AG20443 (cell line): ENCODE measurements around the gene TNFAIP1.

Source experiments
- DNase-seq: peaks from one replicate; pipeline ENCODE4 v3.0.0; 2012; ENCODE audit warnings: low spot score, mixed read lengths

TNFAIP1 gene

DNA sequence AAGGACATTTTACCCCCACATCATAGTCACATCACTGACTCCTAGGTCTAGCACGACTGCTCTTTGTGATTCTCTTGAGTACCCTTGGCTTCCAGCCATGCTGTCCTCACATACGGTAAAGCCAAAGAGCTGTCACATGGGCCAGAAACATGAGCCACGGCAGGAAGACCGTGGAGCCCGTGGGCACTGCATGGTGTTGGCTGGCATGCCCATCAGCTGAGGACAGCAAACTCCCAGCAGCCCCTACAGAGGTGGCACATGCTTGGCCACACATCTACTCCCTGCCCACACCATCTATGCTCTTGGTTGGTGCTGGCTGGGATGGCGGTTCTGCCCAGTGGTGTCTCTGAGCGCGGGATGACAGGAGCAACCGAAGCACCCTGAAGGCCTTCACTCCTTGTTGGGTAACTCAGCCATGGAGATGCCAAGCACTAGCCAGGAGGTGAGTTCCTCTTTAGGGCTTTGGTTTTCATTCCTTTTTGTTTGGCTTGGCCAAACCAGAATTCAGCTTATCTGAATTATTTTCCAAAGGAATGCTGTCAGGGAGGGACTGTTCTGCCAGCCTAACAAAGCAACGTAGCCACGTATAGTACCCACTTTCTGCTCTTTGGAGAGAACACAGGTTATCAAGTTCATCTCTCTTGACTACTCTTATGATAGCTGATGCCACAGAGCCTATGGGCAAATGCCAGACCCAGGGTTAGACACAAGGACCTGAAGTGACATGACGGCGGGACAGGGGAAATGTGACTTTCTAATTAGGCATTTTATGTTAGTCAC, 10.0 kb downstream of the TNFAIP1 start:
- DNase-seq = no peak

DNA sequence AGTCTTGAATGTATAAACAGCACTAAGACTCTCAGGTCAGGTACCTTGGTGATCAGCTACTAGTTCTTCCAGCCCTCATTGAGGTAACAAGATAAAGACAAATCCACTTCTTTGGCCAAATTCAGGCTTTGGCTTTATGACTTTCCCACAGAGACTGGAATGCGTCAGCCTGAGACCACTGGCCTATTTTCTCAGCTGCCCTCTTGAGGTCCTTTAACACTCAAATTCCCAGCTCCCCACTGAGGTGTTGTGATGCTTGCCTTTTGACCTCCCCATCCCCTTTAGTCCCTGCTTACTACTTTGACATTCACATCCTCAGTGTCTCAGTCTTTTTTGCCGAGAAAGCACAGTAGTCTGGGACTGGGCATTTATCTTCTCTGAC, 10.6 kb downstream of the TNFAIP1 start:
- DNase-seq = no peak

DNA sequence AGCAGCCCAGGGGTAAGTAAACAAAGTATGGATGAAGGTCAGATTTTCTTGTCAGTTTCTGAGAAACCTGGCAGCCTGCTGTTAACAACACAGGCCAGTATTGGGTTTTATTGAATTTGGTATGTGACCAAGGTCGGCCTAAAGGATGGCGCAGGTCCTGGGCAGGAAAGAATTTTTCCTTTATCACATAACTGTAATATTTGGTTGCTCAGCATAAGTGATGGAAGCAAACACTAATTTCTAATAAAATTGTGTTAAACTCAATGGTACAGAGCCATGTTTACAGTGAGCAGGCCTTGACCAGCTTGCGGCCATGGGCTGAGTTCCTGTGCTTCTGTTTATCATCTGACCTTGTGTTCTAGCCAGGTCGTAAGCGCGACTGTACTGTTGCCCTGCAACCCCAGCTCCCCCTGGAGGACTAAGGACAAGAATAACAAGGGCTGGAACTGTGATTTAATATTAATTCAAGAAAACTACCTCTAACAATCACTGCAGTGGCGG, 11.2 kb downstream of the TNFAIP1 start:
- DNase-seq = no peak

DNA sequence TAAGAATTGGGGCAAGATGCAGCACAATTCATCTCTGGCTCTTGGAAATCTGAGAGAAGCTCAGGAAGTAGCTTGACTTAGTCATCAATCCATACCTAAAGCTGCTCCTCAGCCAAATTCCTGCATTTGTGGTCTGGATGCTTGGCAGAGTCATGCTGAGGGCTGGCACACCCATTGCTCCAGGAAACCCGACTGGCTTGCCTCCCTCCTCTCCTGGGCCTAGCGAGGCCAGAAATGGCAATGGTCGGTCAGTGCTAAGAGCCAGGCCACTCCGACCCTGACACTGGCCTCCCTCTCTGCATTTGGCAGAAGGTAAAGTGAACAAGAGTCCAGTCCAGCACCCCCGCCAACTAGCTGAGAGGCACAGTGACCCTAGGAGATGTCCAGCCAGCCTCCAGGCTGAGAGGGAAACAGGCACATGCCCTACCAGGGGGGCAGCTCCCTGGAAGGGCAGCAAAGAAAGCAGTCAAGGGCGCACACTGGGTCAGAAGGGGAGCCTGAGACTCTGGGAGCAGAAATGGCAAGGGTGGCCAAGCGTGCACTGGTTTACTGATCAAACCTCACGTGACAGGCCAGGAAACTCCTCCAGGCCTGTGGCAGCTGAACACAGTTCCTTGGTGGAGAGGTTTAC, 11.8 kb downstream of the TNFAIP1 start:
- DNase-seq = peak; percentile 83

DNA sequence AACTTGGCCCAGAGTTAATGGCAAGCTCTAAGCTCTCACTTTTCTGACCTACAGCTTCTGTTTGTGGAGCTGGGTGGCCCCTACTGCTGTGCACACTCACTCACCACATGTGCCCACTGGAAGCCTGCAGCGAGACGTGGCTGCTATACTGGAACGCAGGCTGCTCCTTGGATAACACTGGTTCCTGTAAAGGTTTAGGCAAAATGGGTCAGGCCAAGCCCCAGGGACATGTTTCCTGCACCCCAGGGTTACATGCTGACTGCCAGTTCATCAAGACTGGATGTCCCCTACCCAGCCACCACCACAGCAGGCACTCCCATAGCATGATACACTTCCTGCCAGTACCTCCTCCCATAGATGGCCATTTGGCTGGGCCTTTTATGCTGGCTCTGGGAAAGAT, 13.4 kb downstream of the TNFAIP1 start:
- no peak for DNase-seq

DNA sequence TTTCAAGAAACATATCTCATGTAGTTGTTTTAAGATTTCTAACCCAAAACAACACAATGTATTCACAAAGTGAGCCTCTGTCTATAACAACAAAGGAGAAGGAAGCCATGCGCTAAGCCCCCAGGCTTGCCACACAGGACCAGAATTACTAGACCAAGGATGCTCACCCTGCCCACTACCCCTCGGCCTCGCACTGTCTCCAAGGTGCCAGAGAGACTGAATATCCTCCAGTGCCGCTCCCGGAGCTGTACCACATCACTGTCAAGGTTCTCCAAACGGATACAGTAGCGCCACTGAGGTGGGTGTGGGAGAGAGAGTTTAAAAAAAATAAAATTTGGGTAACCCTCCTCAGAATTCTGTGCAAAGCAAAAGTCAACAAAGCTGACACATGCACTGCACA, 14.7 kb downstream of the TNFAIP1 start:
- no peak for DNase-seq

DNA sequence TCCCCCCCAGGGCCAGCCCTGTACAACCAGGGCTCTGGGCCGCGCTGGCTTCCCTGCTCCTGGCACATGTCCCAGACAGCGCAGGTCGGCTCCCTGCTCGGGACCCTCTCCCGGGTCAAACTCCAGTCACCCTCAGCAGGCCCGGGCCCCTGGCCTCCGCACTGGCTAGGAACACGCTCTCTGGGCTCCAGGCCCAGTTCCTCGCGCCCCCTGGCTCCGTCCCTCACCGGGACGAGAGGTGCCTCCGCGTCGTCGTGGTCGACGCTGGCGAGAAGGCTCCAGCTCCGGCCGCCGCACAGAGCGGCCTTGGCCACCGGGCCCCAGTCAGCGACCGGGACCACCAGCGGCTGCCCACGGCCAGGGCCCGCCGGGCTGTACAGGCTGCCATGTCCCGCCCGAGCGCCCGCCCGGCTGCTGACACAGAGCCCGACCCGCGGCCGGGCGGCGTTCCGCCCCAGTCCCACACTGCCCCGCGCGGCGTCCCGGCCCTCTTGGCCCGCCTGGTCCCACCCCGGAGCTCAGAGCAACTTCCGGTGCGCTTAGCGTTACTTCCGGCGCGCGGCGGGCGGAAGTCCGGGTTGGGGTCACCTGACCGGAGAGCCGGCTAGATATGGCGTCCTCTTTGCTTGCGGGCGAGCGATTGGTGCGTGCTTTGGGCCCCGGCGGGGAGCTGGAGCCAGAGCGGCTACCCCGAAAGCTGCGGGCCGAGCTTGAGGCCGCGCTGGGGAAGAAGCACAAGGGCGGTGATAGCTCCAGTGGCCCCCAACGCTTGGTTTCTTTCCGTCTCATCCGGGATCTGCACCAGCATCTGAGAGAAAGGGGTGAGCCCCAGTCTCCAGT, 21.7 kb downstream of the TNFAIP1 start, which contains the start of gene POLDIP2:
Gene POLDIP2 (minus strand): TSS at position 467 of the 840 bp plus-strand sequence. CDS start 79 bp downstream, at position 388.
- peak; percentile 98 for DNase-seq

DNA sequence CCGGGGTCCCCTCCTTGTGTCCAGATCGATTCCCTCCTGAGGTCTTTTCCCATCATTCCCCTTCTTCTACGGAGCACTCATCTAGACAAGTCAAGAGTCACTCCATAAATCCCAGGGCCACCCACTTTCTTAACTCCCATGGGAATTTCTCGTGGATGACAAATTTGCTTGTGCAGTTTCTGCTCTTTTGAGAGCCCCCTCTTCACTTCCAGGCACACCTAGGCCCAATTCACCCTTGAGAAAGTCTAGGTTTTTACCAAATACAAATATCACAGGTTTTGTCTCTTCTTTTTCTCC, 22.3 kb downstream of the TNFAIP1 start:
- DNase-seq = no peak

DNA sequence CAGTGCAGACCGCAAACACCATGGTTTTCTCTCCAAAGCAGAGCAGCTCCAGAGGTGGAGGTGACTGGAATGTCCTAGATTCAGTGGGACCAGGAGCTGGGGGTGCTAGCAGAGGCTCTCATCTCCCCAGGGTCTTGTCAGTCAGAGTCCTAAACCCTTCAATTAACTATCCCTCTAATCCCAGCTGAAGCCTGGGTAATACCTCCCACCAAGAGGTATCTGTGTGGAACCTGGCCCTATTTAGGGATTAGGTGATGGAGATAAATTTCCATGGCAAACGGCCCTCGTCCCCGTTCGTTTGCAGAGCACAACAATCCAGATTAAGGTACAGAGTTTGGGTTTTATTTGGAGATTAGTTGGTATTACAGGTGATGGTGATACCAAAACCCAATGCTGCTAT, 27.6 kb downstream of the TNFAIP1 start:
- no peak for DNase-seq

DNA sequence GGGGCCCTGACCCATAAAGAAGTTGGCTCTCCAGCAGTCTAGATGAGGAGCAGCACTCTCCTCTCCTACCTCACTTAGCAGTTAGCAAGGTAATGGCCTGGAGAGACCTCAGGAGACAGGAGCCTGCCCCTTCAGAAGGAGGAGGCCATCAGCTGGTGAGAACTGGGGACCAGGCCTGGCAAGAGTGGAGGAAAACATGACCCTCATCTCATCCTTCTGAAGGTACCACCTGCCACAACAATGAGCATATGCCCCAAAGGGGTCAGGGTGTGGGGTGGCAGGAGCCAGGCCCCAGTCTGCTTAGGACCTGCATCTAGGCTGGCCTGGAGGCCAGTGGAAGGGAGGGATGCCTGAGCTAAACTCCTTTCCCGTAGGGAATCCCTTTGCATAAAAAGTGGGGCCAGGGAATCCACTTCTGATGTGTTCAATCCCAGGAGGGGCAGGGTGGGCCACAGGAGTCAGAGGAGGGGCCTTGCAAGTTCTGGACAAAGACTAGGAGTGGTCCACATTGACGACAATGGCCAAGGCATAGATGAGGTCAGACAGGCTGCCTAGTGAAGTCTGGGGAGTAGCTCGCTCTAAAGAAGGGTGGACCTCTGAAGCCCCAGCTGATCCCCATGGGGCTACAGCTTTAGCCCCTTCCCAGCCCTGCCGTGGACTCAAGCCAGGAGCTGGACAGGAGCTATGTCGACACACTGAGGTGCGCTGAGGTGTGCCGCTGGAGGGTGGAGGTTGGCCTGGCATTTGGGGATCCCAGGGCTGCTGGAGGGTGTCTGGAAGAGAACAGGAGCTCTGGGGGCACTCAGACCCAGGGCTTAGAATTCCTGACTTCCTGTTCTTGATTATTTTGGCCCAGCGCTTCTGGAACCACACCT, 28.5 kb downstream of the TNFAIP1 start:
- no peak for DNase-seq

DNA sequence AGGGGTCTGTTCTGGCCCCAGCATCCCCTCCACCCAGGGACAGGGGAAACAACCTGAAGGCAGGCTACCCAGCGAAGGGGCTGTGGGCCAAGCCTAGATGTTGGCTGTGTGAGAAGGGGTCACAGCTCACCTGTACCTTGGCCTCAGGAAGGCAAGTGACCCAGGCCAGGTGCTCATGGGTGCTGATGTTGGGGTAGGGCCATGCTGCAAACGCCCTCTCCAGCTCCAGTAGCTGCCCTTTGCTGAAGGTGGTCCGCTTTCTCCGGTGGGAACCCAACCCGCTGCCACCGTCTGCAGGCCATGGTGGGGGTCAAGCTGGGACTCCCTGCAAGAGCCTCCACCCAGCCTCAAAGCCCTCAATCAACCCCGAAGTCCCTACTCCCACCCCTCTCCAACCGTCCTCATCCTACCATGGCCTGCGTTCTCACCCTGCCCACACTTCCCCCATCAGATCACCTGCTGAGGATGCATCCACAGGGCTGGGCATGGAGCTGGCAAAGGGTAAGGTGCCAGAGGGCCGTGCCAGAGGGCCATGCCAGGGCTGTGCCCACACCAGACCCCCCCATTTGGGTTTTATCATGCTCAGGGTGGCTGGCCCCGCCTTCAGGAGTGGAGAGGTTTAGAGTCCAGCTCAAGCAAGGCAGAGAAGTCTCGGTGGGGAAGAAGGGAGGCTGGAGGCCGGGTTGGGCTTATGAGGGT, 29.3 kb downstream of the TNFAIP1 start, which contains the start of gene SEBOX:
Gene SEBOX (minus strand): TSS at position 535 of the 699 bp plus-strand sequence. CDS start 48 bp downstream, at position 487.
- no peak for DNase-seq

DNA sequence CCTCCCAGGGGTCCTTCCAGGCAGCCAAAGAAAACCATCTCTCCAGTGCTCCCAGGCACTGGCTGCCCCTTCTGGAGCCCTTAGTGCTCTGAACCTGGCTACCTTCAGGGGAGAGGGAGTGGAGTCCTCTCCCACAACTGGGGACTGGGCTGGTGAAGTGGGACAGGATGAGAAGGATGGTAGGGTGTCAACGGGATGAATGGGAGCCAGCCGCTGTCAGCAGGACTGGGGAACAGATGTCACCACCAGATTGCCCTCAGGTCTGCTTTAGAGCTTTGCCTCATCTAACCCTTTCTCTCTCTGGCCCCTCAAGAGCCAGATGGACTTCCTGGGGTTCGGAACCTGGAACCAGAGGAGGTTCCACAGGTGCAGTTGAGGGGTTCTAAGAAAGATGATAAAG, 29.9 kb downstream of the TNFAIP1 start:
- DNase-seq = no peak

DNA sequence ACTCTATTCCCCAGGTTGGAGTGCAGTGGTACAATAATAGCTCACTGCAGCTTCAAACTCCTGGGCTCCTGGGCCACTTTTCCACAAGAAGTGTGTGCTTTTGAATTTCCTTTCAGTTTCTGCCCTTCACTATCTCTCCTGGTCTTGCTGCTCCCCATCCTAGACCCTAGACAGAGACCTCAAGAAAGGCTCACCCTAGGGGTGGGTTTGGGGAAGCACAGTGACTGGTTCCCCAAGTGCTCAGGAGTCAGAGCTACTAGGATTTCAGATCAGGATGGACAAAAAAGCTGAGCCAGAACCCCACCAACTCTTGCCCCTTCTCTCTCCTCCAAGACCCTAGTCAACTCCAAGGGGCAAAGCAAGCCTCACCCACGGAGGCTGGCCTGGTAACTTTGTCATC, 31.0 kb downstream of the TNFAIP1 start:
- DNase-seq = no peak

DNA sequence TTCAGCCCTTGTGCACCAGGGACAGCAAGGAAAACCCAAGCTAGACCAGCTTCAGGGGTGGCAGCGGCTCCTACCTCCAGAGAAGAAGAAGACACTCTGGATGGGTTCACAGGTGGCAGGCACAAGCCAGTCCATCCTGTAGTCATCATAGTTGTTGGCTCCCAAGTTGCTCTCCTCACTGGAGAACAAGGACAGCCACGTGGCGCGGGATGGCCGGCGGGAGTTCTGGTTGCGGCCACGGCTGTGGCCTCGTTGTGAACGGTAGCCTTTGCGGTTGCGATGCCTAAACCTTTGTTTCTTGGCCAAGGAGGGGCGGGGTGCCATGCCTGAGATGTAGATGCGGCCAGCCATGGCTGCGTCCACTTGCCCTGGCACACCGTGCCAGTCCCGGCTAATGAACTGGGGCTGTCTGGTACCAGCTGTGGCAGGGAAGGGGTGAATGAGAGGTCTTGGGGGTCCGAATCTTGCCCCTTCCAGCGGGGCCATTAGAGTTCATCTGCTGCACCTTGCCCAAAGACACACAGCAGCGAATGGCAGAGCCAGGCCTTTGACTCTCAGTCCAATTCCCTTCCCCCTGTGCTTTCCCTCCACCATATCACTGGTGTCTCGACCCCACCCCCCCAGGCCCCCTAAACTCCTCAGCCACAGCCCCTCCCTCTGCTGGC, 32.2 kb downstream of the TNFAIP1 start:
- no peak for DNase-seq

DNA sequence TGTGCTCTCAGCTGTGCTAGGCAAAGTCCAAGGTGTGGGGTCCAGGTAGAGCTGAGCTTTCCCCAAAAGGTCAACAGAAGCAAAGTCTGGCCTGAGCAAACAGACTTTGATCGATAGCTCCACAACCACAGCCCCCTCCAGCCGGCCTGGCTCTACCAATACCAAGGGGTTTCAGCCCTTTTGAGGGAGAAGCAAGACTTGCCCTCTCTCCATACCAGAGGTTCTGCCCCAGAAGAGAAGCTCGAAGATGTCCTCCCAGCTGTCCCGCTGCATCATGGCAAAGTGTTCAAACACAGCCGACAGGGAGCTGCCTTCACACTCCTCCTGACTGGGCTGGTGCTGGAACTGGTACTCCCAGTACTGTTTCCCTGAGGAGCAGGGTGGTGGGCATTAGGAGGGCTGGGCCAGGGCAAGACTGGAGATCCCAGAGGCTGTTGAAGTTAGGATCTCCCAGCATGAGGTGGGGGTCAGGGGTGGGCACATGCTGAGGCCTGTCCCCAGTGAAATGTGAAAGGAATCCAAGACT, 32.8 kb downstream of the TNFAIP1 start:
- no peak for DNase-seq

DNA sequence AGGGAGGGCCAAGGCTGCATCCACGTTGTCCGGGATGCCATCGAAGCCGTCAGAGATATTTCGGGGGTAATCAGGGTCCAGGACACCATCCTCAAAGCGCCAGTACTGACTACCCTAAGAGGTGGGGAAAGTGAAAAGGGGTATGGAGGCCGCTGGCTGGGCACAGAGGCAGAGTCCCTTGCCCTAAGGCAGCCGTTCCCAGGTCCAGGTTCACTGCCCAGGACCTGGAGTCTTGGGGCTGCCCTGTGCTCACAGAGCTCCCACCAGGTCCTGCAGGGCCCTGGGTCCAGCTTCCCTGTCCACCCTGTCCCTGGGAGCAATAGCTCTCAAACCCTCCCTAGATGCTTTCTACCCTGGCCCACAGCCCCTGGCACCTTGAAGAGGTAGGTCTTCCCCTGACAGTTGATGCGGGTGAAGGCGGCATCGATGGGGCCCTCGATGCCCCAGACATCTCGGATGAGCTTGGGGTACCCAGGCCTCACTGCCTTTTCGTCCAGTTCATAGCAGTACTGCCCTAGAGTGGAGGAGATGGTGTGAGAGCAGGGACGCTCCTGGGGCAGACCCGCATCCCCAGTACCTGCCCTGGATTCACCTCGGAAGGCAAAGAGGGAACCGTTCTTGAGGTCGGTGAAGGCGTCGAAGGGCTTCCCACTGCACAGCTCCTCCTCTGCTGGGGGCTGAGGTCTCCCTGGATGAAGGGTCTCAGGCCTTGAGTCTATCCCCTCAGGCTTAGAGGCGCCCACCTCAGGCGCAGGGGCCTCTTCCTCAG, 33.5 kb downstream of the TNFAIP1 start:
- no peak for DNase-seq

DNA sequence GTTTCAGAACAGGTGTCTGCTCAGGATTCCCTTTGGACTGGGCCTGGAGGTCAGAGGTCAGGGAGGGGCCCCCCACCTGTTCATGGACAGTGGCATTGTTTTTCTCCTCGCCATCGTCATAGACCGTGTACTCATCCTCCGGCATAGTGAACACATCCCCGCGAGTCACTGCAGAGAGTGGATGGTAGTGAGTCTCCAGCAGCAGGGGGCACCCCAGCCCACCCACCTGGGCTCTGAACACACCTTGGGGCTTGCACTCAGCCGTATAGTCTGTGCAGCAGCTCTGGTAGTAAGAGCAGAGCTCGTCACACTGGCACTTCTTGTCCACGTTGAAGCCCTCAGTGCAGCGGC, 34.1 kb downstream of the TNFAIP1 start:
- no peak for DNase-seq

DNA sequence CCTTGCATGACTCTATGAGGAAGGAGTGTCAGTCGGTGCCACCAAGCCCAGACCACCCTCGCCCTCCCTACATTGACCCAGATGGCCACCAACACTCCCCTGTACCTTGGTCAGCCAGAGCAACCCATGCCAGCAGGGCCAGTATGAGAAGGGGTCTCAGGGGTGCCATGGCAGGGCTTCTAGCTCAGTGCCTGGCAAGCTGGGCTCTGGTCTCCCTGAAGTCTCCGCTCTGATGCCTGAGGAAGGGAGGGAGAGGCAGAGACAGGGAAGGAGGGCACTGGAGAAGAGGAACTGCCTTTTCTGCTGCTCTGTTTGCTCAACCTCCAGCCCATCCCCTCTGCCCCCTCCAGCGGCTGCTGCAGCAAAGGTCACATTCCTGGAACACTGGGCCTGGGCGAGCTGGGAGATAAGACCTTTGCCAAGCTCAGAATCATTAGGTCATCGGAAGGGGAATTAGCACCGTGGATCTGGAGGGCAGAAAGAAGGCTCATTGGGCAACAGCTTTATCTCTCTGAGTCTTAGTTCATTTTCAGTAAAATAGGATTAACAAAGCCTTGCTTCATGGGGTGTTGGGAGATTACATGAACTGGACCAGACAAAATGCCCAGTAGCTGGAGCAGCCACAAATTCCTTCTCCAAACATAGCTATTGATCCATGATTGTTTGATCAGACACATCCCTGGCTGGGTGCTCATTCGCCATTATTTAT, 34.6 kb downstream of the TNFAIP1 start, which contains the start of gene VTN:
Gene VTN (minus strand): TSS at position 273 of the 709 bp plus-strand sequence. CDS start 104 bp downstream, at position 169.
- peak; percentile 23 for DNase-seq

DNA sequence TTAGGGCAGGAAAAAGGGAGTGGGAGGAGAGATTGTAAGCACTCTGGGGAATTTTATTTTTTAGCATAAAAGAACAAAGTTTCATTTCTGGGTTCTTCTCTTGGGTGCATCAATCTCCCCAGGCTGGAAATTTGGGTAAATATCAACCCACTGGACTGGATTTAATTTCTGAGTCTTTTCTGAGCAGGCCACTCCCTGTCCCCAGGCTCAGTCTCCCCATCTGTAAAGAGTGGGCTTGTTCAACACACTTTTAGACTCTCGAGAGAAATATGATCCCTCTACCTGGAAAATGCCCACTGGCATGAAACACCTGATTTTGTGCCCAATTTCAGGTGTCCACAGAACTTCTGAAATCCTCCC, 35.2 kb downstream of the TNFAIP1 start:
- DNase-seq = no peak
